ENCODE data around the gene FOXN4. TPM values are rescaled to one million over a fixed set of nuclear protein-coding genes. Genes with fewer than 3 reads are reported as not detected.
"Not testable (repeated sequence)": the region's sequence is repeated elsewhere in the genome, so short reads cannot be mapped to it uniquely, and the experiment has no call there.

FOXN4 gene
- total RNA-seq, 1 donor, result not detected

GRCh38 chr12:109329003-109329402 is 19.9 kb upstream of the FOXN4 start:
- Histone ChIP-seq H3K9me3 (ENCODE audit: low read depth, low read length) (no peaks in the 10 kb centered on the region), H3K27me3 (ENCODE audit: insufficient read depth, low read length) (no peaks in the 10 kb centered on the region), H3K4me3 (ENCODE audit: low read length) (no peak overlapping the region), H3K4me1 (ENCODE audit: insufficient read depth, low read length) (no peaks in the 10 kb centered on the region)

- not testable (repeated sequence) for H3K9me3 ChIP-seq (ENCODE audit: low read depth, low read length); H3K4me3 ChIP-seq (ENCODE audit: low read length); H3K4me1 ChIP-seq (ENCODE audit: insufficient read depth, low read length)
- peaks cover 11% of the 10 kb centered on the region for H3K27me3 ChIP-seq (ENCODE audit: insufficient read depth, low read length)
Observed at GRCh38 chr12:109321294-109321693, 12.2 kb upstream of the FOXN4 start.

GRCh38 chr12:109310247-109311125 is 1.4 kb upstream of the FOXN4 start:
- Histone ChIP-seq H3K27me3 (ENCODE audit: insufficient read depth, low read length) (peaks cover 55% of the 10 kb centered on the region), H3K9me3 (ENCODE audit: low read depth, low read length) (no peaks in the 10 kb centered on the region), H3K4me3 (ENCODE audit: low read length) (no peak overlapping the region), H3K4me1 (ENCODE audit: insufficient read depth, low read length) (peaks cover 3% of the 10 kb centered on the region)

GRCh38 chr12:109309381-109310246 is 530 bp upstream of the FOXN4 start:
- H3K4me3 ChIP-seq (ENCODE audit: low read length), result no peak overlapping the region
- H3K4me1 ChIP-seq (ENCODE audit: insufficient read depth, low read length), result peaks cover 3% of the 10 kb centered on the region
- peaks cover 55% of the 10 kb centered on the region for H3K27me3 ChIP-seq (ENCODE audit: insufficient read depth, low read length)
- no peaks in the 10 kb centered on the region for H3K9me3 ChIP-seq (ENCODE audit: low read depth, low read length)

GRCh38 chr12:109307051-109307450 is 2.0 kb downstream of the FOXN4 start:
- no peaks in the 10 kb centered on the region for H3K9me3 ChIP-seq (ENCODE audit: low read depth, low read length)
- H3K4me3 ChIP-seq (ENCODE audit: low read length), result no peak overlapping the region
- H3K4me1 ChIP-seq (ENCODE audit: insufficient read depth, low read length), result peaks cover 3% of the 10 kb centered on the region
- peaks cover 52% of the 10 kb centered on the region for H3K27me3 ChIP-seq (ENCODE audit: insufficient read depth, low read length)

- peaks cover 38% of the 10 kb centered on the region for H3K27me3 ChIP-seq (ENCODE audit: insufficient read depth, low read length)
- peaks cover 3% of the 10 kb centered on the region for H3K4me1 ChIP-seq (ENCODE audit: insufficient read depth, low read length)
- H3K9me3 ChIP-seq (ENCODE audit: low read depth, low read length), result no peaks in the 10 kb centered on the region
- H3K4me3 ChIP-seq (ENCODE audit: low read length), result no peak overlapping the region
Observed at GRCh38 chr12:109305547-109305946, 3.5 kb downstream of the FOXN4 start.

- H3K4me3 ChIP-seq (ENCODE audit: low read length), result no peak overlapping the region
- H3K4me1 ChIP-seq (ENCODE audit: insufficient read depth, low read length), result no peaks in the 10 kb centered on the region
- no peaks in the 10 kb centered on the region for H3K9me3 ChIP-seq (ENCODE audit: low read depth, low read length)
- H3K27me3 ChIP-seq (ENCODE audit: insufficient read depth, low read length), result peaks cover 33% of the 10 kb centered on the region
Observed at GRCh38 chr12:109304485-109304884, 4.6 kb downstream of the FOXN4 start.

- Histone ChIP-seq H3K9me3 (ENCODE audit: low read depth, low read length) (no peaks in the 10 kb centered on the region), H3K27me3 (ENCODE audit: insufficient read depth, low read length) (peaks cover 22% of the 10 kb centered on the region), H3K4me1 (ENCODE audit: insufficient read depth, low read length) (no peaks in the 10 kb centered on the region), H3K4me3 (ENCODE audit: low read length) (no peak overlapping the region)
Observed at GRCh38 chr12:109302770-109303169, 6.3 kb downstream of the FOXN4 start.

GRCh38 chr12:109302358-109302757 is 6.7 kb downstream of the FOXN4 start:
- Histone ChIP-seq H3K9me3 (ENCODE audit: low read depth, low read length) (no peaks in the 10 kb centered on the region), H3K27me3 (ENCODE audit: insufficient read depth, low read length) (peaks cover 18% of the 10 kb centered on the region)

GRCh38 chr12:109301643-109302168 is 7.4 kb downstream of the FOXN4 start:
- no peak overlapping the region for H3K4me3 ChIP-seq (ENCODE audit: low read length)
- H3K4me1 ChIP-seq (ENCODE audit: insufficient read depth, low read length), result no peaks in the 10 kb centered on the region
- peaks cover 12% of the 10 kb centered on the region for H3K27me3 ChIP-seq (ENCODE audit: insufficient read depth, low read length)
- no peaks in the 10 kb centered on the region for H3K9me3 ChIP-seq (ENCODE audit: low read depth, low read length)

More at GRCh38 chr12:109302358-109302757, 6.7 kb downstream of the FOXN4 start:
- Histone ChIP-seq H3K4me3 (ENCODE audit: low read length) (no peak overlapping the region), H3K4me1 (ENCODE audit: insufficient read depth, low read length) (no peaks in the 10 kb centered on the region)

GRCh38 chr12:109299849-109300248 is 9.2 kb downstream of the FOXN4 start:
- no peaks in the 10 kb centered on the region for H3K4me1 ChIP-seq (ENCODE audit: insufficient read depth, low read length)

GRCh38 chr12:109296431-109296830 is 12.7 kb downstream of the FOXN4 start:
- H3K4me3 ChIP-seq (ENCODE audit: low read length), result no peak overlapping the region
- H3K27me3 ChIP-seq (ENCODE audit: insufficient read depth, low read length), result no peaks in the 10 kb centered on the region
- H3K9me3 ChIP-seq (ENCODE audit: low read depth, low read length), result no peaks in the 10 kb centered on the region
- H3K4me1 ChIP-seq (ENCODE audit: insufficient read depth, low read length), result no peaks in the 10 kb centered on the region

More at GRCh38 chr12:109299849-109300248, 9.2 kb downstream of the FOXN4 start:
- Histone ChIP-seq H3K9me3 (ENCODE audit: low read depth, low read length) (no peaks in the 10 kb centered on the region), H3K27me3 (ENCODE audit: insufficient read depth, low read length) (peaks cover 2% of the 10 kb centered on the region), H3K4me3 (ENCODE audit: low read length) (no peak overlapping the region)

GRCh38 chr12:109295764-109296425 is 13.2 kb downstream of the FOXN4 start:
- H3K27me3 ChIP-seq (ENCODE audit: insufficient read depth, low read length), result no peaks in the 10 kb centered on the region

GRCh38 chr12:109294286-109294796 is 14.7 kb downstream of the FOXN4 start:
- Histone ChIP-seq H3K9me3 (ENCODE audit: low read depth, low read length) (no peaks in the 10 kb centered on the region), H3K4me3 (ENCODE audit: low read length) (no peak overlapping the region), H3K27me3 (ENCODE audit: insufficient read depth, low read length) (no peaks in the 10 kb centered on the region), H3K4me1 (ENCODE audit: insufficient read depth, low read length) (no peaks in the 10 kb centered on the region)

More at GRCh38 chr12:109295764-109296425, 13.2 kb downstream of the FOXN4 start:
- no peaks in the 10 kb centered on the region for H3K4me1 ChIP-seq (ENCODE audit: insufficient read depth, low read length)
- no peaks in the 10 kb centered on the region for H3K9me3 ChIP-seq (ENCODE audit: low read depth, low read length)
- no peak overlapping the region for H3K4me3 ChIP-seq (ENCODE audit: low read length)
